Stimulated activated CD8-positive, alpha-beta memory T cell treated with anti-CD3 and anti-CD28 coated beads, Interleukin-2, amount 100 ng/mL, for 48 hours (primary cell): ENCODE measurements around the gene AFAP1L1.

ENCODE experiments used
- DNase-seq, 2 donors: peaks; one replicate each; pipeline ENCODE4 v3.0.0-alpha.2; 2020; ENCODE audit warnings: low read depth in 2 of 2

Gene AFAP1L1

DNA sequence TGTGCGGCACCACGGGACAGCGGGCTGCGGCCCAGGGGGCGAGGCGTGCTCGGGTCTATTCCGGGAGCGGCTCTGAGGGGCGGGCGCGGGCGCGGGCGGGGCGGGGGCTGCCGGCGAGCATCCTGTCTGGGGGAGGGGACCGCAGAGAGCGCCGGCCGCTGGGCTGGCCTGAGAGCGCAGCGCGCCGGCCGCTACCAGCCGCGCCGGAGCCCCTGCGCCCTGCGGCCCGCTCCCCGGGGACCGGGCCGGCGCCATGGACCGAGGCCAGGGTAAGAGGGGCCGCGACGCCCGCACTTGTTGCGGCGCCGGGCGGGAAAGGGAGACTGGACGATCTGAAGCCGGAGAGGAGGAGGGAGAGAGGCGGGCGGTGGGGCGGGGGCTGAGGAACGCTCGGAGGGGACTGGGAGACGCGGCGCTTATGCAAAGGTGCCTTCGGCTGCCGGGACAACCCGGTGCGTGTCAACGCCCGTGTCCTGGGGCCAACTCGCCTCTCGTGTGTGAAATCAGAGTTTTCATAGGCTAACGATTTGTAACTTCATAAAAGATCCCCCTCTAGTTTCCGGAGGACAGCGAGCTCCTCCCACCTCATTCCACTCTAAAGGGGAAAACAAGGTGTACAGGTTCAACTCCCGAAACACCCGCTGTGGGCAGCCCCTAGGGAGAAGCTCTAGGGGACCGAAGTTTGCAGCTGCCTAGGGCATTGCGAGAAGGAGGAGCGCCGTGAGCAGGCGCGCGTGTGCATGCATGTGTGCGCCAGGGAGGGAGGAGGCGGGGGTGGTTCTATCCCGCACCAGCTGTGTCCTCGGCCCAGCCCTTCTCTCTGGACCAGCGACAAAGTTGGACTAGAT lies at the start of gene AFAP1L1:
Gene AFAP1L1, plus strand, starts transcription at position 144 of the 848 bp plus-strand sequence. Its CDS starts 110 bp downstream, at position 254.
- DNase-seq: peak in 1 of 2 donors; percentile 4

DNA sequence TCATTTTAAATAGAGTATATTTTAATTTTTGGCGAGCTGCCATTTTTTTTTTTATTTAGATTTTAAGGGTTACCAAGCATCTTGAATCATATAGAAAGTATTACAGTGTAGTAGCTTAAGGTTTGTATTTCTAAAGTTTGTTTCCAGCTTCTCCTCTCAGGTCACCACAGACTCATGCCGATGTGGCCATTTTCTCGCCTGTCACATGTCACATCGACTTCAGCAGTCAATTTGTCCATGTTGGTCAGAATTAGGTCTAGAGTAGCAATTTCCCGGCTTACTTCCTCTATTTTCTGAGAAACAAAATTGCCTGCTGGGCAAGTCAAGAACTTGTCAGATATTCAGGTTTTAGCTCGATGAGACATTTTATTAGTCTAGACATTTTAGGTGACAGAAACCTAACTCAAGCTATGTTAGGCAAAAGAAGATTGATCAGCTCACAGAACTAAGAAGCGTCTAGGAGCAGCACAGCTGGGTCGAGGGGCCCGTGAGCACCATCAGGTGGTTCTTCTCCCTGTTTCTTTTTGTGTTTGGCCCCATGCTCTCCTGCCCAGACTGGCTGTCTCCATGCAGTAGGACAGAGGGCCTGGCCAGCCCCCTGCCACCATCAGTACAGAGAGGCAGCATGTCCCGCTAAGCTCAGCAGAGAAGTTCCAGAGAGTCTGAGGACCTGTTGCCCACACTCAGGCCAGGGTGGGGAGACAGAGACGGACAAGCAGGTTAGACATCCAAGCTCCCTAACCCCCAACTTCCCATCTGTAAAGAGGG lies 48.4 kb upstream of the AFAP1L1 start:
- DNase-seq: no peak

DNA sequence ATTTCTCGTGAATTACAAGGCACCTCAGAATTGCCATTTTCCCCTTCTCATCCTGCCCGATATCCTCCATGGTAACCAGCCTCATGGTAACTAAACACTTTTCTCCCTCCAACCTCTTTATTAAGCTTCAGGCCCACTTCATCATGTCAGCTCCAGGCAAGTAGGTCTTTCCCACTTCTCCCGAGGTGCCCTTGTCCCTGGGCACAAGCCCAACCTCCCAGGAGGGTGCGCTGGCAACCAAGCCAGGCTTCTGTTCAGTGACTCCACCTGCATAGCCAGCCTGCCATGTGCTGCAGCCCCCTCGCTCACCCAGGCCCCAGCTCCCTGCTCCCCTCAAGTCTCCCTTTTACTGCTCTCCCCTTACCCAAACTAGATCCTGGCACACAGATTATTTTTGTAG lies 47.4 kb upstream of the AFAP1L1 start:
- no peak for DNase-seq

DNA sequence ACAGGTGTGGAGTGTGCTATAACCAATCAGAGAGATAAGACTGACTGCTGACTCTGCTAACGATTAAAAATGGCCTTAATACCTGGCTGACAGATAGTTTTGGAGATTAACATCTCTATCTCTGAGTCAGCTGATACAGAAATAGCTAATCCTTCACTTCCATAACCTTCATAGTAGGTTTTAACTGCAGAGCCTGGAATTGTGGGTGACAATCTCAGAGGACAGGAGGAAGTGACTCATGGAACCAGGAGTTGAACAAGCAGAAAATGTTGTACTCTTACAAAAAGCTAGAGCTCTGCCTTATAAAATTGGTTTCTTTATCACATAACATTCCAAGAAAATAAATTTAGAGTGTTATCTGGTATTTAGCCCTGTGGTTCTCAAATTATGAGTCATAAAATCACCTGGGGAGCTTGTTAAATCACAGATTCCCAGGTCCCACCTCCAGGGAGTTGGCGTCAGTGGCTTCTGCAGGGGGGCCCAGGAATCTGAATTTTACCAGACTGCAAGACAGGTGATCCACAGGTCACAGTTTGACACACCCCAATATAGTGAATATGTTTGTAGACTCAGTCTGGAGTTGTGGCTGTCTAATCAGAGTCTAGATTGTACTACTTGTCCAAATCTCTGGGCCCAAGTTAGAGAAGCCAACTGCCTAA lies 44.4 kb upstream of the AFAP1L1 start:
- DNase-seq: no peak

DNA sequence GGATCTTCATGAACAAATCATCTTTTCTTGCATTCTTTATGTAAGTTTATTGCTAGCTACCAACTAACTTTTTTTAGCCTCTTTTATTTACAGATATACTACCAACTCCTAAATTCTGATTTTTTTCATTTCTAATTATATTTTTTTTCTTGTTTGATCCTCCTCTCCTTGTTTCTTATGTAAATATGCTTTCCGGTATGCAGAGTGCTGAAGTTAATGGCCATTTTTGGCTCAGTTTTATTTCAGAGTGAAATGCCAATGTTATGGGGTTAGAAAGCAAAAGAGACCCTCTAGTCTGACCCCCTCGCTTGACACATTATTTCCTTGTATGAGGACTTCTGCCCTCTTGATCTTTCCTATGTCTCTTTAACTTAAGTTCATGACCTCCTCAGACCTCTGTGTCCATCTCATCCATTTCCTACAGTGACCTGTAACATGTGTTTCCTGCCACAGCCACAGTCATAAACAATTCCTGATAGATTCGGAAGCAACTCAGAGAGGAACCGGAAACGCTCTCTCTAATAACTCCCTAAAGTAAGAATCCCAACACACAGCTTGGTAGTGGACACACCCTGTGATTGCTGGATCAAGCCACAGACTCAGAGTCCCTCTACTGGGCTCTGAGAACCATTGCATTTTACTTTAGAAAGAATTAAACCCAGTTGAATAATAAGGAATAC lies 42.9 kb upstream of the AFAP1L1 start:
- DNase-seq: no peak

DNA sequence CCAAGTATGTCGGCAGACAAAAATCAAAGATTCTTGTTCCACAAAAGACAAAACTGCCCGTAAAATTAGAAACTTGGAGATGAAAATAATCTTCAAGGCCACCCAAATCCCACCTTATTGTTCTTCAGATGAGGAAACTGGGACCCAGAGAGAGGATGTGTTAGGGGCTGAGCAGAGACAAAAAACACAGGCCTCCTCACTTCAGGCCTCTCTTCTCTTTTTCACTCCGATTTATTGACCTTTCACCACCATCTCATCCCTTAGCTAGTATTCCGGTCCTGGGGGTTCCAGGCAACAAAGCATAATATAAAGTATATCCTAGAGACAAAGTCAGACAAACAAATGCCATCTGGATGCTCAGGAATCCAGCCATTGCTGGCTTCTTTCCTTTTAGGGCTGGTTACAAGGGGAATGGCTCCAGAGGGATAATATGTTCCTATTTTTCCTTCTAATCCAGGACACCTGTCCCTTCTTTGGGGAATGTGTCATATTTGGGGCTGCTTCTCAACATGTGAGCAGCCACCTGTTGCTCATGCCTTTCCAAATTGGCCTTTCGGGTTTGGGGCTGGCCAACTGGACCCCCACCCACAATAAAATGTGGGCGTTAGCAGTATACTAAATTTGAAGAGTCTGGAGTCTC lies 42.2 kb upstream of the AFAP1L1 start:
- DNase-seq: no peak

DNA sequence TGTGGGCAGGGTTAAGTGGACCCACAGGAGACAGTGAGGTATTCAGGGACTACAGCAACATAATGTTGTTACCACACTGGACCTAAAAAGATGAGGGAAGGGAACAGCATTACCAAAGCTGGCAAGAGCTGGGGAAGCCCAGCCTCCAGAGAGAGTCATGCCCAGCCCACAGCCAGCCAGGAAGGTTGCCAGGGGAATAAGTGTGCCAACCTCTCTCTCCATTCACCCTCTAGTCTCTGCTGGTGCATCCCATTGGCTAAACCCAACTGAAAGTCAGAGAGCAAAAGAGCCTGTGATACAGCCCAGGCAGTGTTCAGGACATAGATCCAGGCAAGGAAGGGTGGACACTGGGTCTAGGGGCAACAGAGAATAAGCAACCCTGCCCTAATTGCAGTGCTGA lies 35.8 kb upstream of the AFAP1L1 start:
- DNase-seq: no peak

DNA sequence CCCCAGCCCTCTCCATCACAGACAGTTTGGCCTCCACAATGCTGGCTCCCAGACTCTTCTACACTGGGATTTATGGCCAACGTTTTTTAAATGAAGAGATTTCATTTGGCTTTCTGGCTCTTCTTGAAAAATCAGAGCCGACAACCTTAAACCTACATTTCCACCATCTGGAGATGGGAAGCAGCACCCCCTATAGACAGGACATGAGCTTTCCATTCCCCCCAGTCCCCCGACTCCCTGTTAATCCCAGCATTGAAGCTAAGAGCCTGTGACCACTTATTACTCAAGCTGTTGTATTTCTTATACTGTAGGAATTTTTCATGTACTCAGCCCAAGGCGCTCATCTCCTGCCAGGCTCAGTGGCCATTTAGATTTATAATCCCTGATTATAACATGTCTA lies 34.0 kb upstream of the AFAP1L1 start:
- no peak for DNase-seq

DNA sequence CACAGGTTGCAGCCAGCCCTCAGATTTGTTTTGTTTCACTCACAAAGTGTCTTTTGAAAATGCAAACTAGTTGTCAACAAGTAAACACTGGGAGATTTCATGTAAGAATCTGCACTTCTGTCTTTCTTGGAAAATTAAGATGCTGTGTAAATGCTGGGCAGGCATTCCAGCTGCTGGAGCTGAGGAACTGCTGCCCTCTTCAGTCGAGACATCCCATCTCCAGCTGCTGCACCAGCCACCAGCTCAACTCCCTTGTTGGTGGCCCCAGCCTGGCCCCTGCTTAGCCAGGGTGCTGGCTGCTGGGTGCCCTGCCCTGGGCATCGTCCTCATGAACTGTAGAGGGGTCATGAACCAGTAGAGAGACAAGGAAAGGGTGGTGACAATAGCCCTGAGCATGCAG lies 33.1 kb upstream of the AFAP1L1 start:
- no peak for DNase-seq

DNA sequence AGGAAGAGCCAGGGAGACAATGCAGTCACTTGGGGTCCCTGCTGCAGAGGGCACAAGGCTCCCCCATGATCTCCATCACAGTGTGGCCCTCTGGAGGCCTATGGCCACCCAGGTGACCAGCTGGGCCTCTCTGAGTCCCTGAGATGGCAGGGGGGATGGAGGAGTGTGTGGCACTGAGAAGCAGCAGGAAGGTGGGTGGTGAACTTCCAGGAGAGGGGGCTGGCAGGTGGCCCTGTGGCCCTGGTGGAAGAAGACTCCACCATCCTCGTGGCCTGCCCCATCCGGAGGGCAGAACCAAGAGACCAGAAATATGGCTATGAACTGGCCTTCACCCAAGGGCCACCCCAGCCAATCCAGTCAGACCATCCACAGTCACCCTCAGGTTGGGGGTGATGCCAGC lies 31.7 kb upstream of the AFAP1L1 start:
- DNase-seq: no peak

DNA sequence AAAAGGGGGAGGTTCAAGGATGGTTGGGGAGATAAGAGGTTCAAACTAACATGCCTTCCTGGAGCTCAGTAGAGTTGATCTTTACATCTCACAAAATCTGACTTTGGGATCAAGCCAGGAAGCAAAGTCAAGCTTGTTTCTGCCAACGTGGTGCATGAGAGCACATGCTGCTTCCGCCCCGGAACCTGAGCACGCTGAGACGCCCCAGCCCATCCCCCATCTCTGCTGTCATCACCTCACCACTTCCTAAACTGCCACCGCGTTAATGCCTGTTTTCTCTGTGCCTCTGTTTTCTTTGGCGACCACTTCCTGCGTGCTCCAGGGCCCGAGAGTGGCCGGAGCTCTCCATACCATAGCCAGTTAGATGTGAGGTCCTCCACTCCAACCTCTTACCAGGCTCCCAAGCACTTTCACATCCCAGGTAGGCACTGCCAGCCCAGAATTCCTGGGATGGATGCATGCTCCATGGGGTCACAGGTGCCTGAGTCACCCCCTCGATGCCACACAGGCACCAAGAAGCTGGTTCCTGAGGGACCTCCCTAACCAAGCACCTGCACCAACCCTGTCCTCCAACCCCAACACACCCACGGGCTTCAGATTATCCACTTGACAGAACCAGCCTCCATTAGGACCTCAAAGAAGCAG lies 31.2 kb upstream of the AFAP1L1 start:
- DNase-seq: peak; percentile 36 to 61

DNA sequence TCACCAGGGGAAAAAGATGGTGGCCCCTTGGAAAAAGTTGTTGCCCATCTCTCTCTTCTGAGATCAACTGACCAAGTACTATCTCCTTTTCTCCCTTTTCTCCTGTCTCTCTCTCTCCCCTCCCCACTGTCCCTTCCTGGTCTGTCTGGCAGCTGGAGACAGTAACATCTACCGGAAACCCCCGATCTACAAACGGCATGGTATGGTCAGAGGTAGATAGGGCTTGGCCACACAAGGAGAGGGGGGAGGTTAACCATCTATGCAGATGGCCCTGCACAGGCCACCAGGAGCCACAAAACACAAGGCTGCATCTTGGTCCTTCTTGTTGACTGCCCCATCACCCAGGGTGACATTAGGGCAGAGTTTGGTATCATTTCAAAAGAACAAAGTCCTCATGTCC lies 29.3 kb upstream of the AFAP1L1 start:
- DNase-seq: no peak

DNA sequence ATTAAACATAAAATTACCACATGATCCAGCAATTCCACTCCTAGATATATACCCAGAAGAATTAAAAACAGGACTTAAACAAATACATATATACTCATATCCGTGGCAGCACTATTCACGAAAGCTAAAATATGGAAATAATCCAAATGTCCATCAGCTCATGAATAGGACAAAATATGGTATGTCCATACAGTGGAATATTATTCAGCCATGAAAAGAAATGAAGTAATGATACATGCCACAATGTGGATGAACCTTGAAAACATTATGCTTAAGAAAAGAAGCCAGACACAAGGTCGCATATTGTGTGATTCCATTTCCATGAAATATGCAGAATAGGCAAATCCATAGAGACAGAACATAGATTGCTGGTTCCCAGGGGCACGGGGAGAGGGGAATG lies 24.8 kb upstream of the AFAP1L1 start:
- DNase-seq: no peak

DNA sequence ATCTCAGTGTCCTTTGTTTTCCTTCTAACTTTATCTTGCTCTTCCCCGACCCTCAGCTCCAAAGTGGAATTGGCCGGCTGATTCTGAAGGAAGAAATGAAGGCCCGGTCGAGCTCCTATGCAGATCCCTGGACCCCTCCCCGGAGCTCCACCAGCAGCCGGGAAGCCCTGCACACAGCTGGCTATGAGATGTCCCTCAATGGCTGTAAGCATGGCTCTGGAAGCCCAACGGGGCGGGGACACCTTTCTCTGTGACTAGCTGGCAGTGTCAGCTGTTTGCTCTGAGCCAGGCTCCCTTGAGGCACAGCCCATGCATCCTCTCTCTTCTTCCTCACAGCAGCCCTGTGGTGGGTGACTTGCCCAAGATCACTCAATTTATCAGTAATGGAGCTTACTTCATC lies 23.9 kb upstream of the AFAP1L1 start:
- no peak for DNase-seq

DNA sequence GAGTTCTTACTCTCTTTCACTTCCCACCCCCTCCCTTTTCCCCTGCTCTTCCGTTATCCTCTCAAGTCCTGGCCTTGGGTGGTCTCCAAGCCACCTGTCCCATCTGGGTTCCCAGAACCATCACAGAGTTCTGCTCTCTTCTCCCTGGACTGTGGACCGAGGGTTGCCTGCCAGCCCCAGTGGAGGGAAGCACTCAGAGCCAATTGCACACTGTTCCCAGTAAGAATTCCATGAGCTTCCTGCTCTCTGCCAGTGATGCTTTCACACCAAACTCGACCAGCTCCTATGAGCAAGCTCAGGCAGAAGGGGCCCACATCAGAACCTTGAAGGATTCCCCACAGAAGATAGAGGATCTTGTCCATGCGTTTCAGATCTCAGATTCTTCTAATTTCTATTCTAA lies 20.1 kb upstream of the AFAP1L1 start:
- DNase-seq: no peak

DNA sequence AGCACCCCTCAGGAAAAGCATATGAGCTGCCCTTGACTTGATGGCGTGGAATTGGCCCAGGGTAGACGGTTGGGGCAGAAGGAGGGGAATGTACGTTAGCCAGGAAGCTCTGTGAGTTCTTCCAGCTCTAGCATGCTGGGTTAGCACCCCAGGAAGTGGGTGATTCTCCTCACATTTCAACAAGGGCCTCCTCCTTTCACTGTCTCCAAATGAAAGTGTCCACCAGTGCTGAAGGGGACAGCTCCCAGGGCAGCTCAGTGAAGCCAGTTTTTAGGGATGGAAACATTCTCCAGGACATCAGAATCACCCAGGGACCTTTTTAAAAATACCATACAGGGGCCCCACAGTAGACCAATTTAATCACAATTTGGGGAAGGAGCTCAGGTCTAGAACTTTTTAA lies 17.2 kb upstream of the AFAP1L1 start:
- DNase-seq: no peak

DNA sequence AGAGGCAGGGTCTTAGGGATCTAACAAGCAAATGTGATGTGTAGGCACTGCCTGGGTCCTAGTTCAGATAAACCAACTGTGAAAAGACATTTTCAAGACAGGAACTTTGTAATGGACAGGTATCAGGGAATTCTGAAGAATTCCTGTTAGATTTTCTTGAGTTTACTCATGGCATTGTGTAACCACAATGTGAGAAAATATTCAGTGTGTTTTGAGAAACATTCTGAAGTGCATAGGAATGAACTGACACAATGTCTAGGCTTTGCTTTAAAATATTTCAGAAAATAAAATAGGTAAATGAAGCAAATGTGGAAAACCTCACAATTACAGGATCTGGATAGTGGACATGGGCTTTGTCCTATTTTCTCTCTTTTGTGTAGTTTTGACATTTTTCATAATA lies 15.2 kb upstream of the AFAP1L1 start:
- DNase-seq: no peak

DNA sequence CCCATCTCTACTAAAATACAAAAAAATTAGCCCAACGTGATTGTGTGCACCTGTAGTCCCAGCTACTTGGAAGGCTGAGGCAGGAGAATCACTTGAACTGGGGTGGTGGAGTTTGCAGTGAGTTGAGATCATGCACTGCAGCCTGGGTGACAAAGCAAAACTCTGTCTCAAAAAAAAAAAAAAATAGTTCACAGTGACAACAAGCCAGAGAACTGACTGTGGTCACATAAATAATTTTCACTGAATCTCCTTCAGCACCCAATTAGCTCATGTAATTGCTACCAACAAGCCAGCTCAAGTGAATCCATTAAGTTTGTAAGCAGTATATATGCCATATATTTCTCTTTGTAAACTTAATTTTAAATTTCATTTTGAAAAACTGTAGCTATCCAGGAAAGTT lies 14.5 kb upstream of the AFAP1L1 start:
- no peak for DNase-seq

DNA sequence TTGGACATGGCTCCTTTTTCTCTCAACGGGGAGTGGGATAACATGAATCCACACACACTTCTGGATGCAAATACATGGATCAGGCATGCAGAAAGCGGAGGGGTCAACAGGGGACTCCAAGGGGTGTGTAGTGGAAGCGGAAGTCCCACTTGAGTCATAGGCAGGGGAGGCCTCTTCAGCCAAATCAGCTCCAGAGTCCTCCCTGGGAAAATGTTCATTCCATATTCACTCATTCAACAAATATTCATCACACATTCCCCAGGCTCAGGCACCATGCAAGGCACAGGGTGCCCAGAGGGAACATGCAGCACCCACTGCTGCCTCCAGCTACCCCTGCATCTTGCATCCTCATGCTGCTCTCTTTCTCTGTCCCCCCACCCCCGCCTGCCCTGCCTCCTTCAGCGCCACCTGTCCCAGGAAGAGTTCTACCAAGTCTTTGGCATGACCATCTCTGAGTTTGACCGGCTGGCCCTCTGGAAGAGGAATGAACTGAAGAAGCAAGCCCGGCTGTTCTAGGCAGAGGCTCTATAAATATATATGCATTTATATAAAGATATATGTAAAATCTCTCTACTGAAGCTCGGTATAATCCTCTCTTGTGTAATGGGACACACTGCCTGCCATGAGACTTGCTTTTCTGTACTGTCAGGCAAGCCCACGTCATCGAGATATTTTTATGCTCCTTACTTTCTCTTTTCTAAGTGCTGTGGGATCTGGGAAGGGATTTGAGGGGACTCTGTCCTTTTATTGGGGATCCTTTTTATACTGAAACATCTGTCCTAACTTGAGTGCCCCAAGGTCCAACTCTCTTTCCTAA lies 13.6 kb upstream of the AFAP1L1 start:
- DNase-seq: no peak

DNA sequence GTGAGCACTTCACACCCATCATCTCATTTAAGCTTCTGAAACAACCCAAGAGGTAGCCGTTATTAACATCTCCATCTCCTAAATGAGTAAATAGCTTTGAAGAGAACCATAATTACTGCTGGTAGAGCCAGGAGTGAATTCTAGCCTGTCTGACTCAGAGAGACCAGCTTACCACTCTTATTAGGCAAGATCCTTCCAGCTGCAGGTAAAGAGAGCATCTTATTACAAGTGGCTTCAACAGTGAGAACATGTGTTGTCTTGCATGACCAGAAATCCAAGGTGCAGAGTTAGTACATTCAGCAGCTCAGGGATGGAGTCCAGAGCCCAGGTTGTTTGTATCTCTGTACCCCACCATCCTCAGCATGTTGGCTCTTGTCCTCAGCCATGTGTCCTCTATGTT lies 10.9 kb upstream of the AFAP1L1 start:
- no peak for DNase-seq
